Renal cortex interstitium (tissue), 11 donors: ENCODE data around the gene ANXA4. TPM values are rescaled to one million over a fixed set of nuclear protein-coding genes. Genes with fewer than 3 reads are reported as not detected.
"Not testable (repeated sequence)": the region's sequence is repeated elsewhere in the genome, so short reads cannot be mapped to it uniquely, and the experiment has no call there.

ENCODE experiments used
- DNase-seq, 11 donors: peaks; one replicate each; pipeline ENCODE4 v3.0.0-alpha.2; 2013; ENCODE audit warnings: low read depth in 9 of 11, low spot score in 4 of 11; ENCODE audit errors: extremely low read depth in 1 of 11
- polyA plus RNA-seq, 3 donors: library from polyadenylated mRNA; unstranded; fragments of 120-200 nt; gene quantifications; one replicate each; pipeline ENCODE4 v1.2.1, GENCODE V29; 2013; ENCODE audit not compliant: insufficient read length in 3 of 3

The ANXA4 gene
- polyA plus RNA-seq, 3 donors: 217 to 275 (median 226) TPM

DNA sequence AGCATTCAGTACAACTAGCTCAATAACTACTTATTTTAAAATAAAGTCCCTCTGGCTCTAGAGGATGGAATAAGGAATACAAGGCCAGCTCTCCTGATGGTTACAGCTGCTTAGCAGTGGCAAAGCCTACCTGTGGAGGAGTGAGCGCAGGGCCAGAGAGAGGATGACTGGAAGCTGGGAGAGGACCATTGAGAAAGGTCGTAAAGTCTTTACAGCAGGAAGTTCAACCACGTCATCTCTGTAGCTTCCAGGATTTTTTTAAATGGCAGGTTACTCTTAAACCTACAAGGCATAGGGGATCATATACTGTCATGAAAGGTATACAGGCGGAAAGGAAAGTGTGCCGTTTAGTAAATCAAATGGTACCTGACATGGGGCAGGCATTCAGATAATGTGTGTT, 26.3 kb downstream of the ANXA4 start:
- DNase-seq: no peak

GRCh38 chr2:69768789-69769188, 26.9 kb downstream of the ANXA4 start:
- no peak for DNase-seq

- DNase-seq: no peak
Measured at GRCh38 chr2:69769272-69769671, 27.3 kb downstream of the ANXA4 start.

- DNase-seq: no peak
Measured at GRCh38 chr2:69770193-69770702, 28.3 kb downstream of the ANXA4 start.

GRCh38 chr2:69770747-69771146, 28.8 kb downstream of the ANXA4 start:
- DNase-seq: no peak

DNA sequence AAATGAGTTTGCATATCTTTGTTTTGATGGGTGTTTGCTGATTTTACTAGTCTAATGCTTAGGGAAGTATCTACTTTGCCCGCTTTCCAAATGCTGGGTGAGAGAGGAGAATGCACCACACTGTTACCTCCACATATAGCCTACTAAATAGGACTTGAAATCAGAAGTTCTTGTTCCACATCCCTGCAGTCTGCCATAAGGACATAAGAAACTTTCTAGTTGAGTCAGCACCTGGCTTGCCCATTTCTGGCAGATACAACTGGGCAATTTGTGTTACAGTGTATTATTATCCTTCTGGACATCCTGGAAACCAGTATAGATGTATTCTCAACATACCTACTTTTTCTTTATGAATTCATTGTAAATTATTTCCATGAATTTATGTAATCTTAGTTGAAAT, 29.5 kb downstream of the ANXA4 start:
- no peak for DNase-seq

- no peak for DNase-seq
Measured at GRCh38 chr2:69773206-69773605, 31.3 kb downstream of the ANXA4 start.

DNA sequence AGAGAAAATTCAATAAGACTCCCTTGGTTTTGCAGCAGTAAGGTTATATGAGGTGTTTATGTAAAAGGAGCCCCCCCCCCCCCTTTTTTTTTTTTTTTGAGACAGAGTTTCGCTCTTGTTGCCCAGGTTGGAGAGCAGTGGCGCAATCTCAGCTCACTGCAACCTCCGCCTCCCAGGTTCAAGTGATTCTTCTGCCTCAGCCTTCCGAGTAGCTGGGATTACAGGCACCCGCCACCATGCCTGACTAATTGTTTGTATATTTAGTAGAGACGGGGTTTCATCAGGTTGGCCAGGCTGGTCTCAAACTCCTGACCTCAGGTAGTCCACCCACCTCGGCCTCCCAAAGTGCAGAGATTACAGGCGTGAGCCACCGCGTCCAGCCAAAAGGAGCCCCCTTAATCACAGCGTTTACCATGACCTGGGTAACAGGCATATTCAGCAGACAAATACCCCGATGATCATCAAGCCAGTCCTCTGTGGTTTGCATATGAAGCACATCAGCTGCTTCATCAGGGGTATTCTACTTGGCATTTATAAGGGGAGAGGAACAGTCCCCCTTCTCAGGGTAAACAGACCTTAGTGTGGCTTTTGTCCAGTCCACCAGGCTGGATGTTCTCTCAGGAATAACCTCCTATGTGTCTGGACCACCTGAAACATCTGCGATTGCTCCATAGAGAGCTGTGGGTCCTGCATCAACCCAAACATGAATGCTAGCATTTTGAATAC, 32.5 kb downstream of the ANXA4 start:
- not testable (repeated sequence) for DNase-seq

- DNase-seq: no peak
Measured at GRCh38 chr2:69774984-69775982, 33.3 kb downstream of the ANXA4 start.

- no peak for DNase-seq
Measured at GRCh38 chr2:69776886-69777785, 35.2 kb downstream of the ANXA4 start.

DNA sequence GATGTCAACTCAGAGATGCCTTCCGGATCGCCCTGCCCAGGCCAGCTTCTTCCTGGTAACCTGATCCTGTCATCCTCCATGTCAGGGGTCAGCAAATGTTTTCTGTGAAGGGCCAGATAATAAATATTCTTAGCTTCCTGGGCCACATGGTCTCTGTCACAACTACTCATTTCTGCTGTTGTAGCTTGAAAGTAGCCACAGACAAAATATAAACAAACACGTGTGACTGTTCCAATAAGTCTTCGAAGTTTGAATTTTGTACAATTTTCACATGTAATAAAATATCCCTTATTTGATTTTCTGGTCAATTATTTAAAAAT, 35.8 kb downstream of the ANXA4 start:
- DNase-seq: no peak

DNA sequence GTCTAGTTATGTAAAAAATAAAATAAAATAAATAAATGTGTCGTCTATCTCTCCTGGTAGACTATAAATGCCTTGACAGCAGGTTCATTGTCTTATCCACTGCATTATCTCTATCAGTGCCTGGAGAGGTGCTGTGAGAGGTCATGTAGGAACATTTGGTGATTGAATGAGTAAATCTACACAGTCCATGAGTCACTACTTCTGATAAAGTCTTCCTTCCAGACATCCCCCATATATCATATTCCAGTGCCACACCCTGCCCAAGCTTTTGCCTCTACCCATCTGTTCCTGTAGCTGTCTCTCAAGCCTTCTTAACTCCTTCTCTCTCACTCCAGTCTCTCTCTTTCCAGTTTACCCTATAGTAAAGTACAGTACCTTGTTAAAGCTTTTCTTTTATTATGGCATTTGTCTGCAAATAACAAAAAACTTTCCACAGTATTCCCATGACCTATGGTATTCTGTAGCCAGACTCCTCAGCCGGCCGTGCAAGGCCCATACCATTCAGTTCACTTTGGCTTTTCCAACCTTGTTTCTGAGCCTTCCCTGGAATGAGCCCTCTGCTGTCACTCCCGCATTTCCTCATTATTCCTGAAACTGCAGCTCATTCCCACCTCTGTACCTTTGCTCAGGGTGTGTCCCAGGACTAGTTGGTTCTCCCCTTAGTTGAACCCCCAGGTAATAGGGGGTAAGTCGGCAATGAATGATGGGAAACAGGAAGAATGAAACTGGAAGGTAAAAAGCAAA, 37.5 kb downstream of the ANXA4 start:
- DNase-seq: no peak

GRCh38 chr2:69780921-69781320, 39.0 kb downstream of the ANXA4 start:
- no peak for DNase-seq

DNA sequence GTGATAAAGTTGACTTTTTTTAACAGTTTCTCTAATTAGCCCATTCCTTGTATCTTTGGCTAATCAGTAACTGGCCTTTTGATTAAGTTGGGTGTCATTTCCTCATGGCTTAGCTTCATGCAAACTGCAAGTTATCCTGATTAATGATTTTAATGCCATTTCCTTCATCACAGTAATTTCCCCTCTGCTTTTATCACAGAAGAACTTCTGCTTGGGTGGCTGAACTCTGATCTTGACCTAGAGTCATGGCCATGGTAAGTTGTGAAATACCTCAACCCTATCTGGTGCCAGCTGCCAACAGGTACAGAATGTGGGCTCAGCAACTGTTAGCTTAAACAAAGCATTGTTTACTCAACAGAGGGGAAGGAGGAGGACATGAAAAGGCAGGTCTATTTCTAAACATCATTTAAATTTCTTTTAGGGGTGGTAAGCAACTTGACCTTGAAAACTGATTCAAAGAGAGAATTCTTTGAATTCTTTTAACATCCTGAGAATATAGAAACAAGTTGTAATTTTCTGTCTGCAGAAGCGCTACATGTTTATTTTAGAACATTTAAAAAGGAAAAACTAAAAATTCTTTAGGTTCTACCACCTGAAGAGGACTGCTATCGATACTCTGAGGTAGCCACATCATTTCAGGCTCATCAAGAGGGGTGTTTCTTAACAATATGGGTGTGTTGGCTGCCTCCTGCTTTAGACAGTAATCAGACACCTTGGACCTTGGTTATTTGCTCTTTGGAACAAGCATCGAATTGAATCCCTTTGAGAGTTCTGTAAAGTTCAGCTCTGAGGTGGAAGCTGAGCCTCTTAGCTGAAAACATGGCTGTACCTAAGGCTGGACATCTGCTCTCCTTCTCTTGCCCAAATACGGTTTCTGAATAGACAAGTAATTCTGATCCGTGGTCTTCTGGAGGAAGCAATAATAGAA, 39.7 kb downstream of the ANXA4 start:
- DNase-seq: no peak

DNA sequence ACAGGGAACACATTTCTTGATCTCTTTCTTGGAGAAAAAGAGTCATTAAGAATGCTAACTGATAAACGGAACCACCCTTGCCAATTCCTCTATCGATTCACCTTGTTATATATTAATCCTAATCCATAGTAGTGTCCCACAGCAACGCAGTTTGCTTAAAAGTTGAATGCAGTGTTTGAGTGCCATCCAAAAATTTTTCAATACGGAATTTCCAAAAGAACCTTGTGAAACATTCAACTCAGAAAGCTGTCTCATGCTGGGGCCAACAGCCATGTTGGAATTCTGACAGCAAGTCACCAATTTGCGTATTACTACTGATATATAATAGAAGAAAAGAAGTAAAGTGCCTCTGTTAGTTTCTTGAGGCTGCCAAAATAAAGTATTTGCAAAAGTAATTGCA, 42.3 kb downstream of the ANXA4 start:
- DNase-seq: no peak

DNA sequence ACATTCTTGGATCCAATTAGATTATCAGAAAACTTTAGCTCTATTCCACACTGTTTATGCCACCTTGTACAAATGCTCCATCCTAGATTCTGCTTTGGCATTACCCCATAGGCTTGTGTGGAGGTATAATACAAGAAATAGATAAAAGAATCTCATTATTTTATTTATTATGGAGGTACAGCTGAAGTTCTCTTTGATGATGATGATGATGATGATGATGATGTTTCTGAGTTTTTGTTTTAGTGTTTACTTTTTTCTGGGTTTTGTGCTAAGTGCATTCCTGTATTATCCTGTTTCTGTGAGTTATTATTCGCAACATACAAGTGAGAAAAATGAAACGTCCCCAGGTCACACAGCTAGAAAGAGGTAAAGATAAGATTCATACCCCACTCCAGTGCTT, 43.4 kb downstream of the ANXA4 start:
- DNase-seq: no peak

DNA sequence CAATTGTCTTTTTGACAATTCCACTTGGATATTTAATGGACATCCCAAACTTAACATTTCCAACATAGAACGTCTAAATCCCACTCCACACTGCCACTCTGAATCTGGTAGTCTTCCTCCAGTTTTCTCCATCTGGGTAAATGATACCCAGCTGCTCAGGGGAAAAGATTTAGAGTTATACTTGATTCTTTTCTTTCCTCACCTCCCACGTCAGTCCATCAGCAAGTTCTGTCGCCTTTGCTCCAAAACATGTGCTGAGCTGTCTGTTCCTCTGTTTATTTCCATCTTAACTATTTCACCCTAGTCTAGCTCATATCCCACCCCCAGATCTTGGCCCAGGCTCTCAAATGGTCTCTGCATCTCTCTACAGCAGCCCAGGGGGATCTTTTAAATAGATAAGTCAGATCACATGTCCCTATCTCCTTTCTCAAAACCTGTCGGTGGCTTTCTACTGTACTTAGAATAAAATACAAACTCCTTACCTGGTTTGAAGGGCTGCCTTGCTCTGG, 44.2 kb downstream of the ANXA4 start:
- DNase-seq: no peak
